ENCODE data around the gene KCNK4.

The KCNK4 gene

GRCh38 chr11:64291262-64291751, at the start of gene KCNK4:
TSS of gene KCNK4 (plus strand) at chr11:64291302. CDS start at chr11:64293019, 1,717 bp downstream.
- no peak for DNase-seq (ENCODE audit: low read depth, low spot score)
- no peak for TF ChIP-seq CTCF (IDR thresholded peaks at IDR 0.05; ENCODE audit: insufficient read depth, low read length, missing control alignments)
- POLR2A ChIA-PET, result no interaction called here
- CTCF ChIA-PET, result interaction anchor here (1.0 to 10.7 kb wide), 3 partner anchors 8 to 40 kb away, joined by 3 to 166 read pairs (median 10); partner anchors contain the start of genes CATSPERZ, ESRRA and PLCB3
- H3K4me3 ChIP-seq (ENCODE audit: low read depth, low read length), result peak within 1 kb of the TSS; percentile 29; the same call in 1 of the 2 replicates

DNA sequence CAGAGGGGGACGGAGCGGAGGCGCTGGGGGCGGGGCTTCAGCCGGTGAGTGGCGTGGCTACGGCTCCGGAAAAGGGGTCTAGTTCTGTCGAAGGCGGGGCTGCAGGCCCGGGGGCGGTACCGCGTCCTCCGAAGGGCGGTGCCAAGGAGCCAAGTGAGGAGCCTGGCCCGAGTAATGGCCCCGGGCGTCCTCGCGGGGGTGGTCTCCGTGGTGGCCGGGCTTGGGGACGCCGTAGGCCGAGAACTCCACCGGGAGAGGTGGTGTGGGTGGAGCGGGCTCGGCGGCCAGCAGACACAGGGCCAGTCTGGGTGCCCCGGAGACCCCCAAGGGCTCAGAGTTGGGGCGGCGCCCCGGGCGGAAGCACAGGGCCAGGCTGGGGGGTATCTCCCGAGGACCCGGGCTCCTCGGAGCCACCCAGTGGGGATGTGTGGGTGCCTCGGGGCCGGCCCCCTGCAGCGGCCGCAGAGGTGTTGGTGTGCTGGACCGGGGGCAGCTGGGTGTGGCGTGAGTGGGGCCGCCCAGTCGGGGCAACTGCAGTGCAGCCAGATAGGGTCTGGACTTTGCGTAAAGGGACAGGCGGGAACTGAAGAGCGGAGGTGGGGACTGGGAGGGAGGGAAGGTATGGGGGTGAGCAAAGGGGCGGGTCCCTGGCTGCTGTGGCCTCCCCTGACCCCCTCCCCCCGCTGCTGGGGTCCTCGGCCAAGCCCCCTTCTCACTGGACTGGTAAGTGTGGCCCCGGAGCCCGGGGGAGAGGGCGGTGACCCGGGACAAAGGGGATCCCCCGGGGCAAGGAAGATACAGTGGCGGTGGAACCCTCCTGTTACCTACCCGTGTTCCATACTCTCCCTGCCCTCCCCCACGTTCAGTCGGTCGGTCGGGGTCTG, 49.4 kb upstream of the KCNK4 start:
- ChIA-PET CTCF (interaction anchor here (0.8 to 10.8 kb wide), 9 partner anchors 8 to 63 kb away, joined by 3 to 139 read pairs (median 4); partner anchors contain the start of genes CATSPERZ, ESRRA, FERMT3 and PLCB3), POLR2A (interaction anchor here (0.6 to 7.1 kb wide), 11 partner anchors 8 to 76 kb away, joined by 3 to 61 read pairs (median 4); partner anchors contain the start of genes NUDT22, PRDX5, TRMT112 and TRPT1)
- no peak for DNase-seq (ENCODE audit: low read depth, low spot score)
- no peak for TF ChIP-seq CTCF (IDR thresholded peaks at IDR 0.05; ENCODE audit: insufficient read depth, low read length, missing control alignments)
- H3K4me3 ChIP-seq (ENCODE audit: low read depth, low read length), result peak overlapping the region; percentile 88

GRCh38 chr11:64243236-64243854, 47.8 kb upstream of the KCNK4 start:
- ChIA-PET CTCF (interaction anchor here (0.5 to 10.8 kb wide), 7 partner anchors 8 to 99 kb away, joined by 3 to 139 read pairs (median 3); partner anchors contain the start of genes CATSPERZ, ESRRA, FERMT3 and NUDT22), POLR2A (interaction anchor here (0.6 to 7.1 kb wide), 4 partner anchors 17 to 112 kb away, joined by 3 to 61 read pairs (median 5); partner anchors contain the start of genes NUDT22 and TRPT1)
- peak overlapping the region; percentile 25 for H3K4me3 ChIP-seq (ENCODE audit: low read depth, low read length)

GRCh38 chr11:64244107-64244506, 47.0 kb upstream of the KCNK4 start:
- CTCF ChIA-PET, result interaction anchor here (1.2 to 10.8 kb wide), 4 partner anchors 7 to 59 kb away, joined by 3 to 139 read pairs (median 60); partner anchors contain the start of genes CATSPERZ, ESRRA, FERMT3 and PLCB3
- no peak for TF ChIP-seq CTCF (IDR thresholded peaks at IDR 0.05; ENCODE audit: insufficient read depth, low read length, missing control alignments)
- DNase-seq (ENCODE audit: low read depth, low spot score), result no peak
- H3K4me3 ChIP-seq (ENCODE audit: low read depth, low read length), result peak overlapping the region; percentile 3; the same call in 1 of the 2 replicates
- POLR2A ChIA-PET, result interaction anchor here (0.6 to 7.1 kb wide), 3 partner anchors 26 to 88 kb away, joined by 5 to 61 read pairs (median 5); no protein-coding TSS in a partner anchor

More at GRCh38 chr11:64243236-64243854, 47.8 kb upstream of the KCNK4 start:
- no peak for DNase-seq (ENCODE audit: low read depth, low spot score)
- no peak for TF ChIP-seq CTCF (IDR thresholded peaks at IDR 0.05; ENCODE audit: insufficient read depth, low read length, missing control alignments)

GRCh38 chr11:64244966-64245365, 46.1 kb upstream of the KCNK4 start:
- peak overlapping the region; percentile 88 for H3K4me3 ChIP-seq (ENCODE audit: low read depth, low read length)
- ChIA-PET CTCF (interaction anchor here (1.3 to 10.8 kb wide), 5 partner anchors 9 to 110 kb away, joined by 3 to 224 read pairs (median 103); partner anchors contain the start of genes CATSPERZ, ESRRA and FERMT3), POLR2A (interaction anchor here (0.6 to 7.1 kb wide), 10 partner anchors 12 to 64 kb away, joined by 3 to 61 read pairs (median 4); partner anchors contain the start of genes DNAJC4, NUDT22 and TRPT1)

More at GRCh38 chr11:64244966-64245365, 46.1 kb upstream of the KCNK4 start:
- DNase-seq (ENCODE audit: low read depth, low spot score), result no peak
- no peak for TF ChIP-seq CTCF (IDR thresholded peaks at IDR 0.05; ENCODE audit: insufficient read depth, low read length, missing control alignments)
